G401.6 (cell line): ENCODE results near the gene DIDO1.
"Not testable (repeated sequence)": the region's sequence is repeated elsewhere in the genome, so short reads cannot be mapped to it uniquely, and the experiment has no call there.

ENCODE experiments used
- FAIRE-seq: peaks from 2 replicates; lab custom pipeline; 2012; peaks lifted over from hg19 to GRCh38; lab: Jason Lieb, UNC

Gene DIDO1

GRCh38 chr20:62878244-62879038, 47.9 kb downstream of the DIDO1 start:
- FAIRE-seq, result peak; percentile 67

GRCh38 chr20:62876902-62877816, 49.1 kb downstream of the DIDO1 start:
- FAIRE-seq, result no peak

GRCh38 chr20:62876501-62876901, 49.8 kb downstream of the DIDO1 start:
- FAIRE-seq, result no peak

- peak; percentile 84 for FAIRE-seq
Observed at GRCh38 chr20:62875419-62876361, 50.6 kb downstream of the DIDO1 start.

- FAIRE-seq, result no peak
Observed at GRCh38 chr20:62874964-62875344, 51.4 kb downstream of the DIDO1 start.

DNA sequence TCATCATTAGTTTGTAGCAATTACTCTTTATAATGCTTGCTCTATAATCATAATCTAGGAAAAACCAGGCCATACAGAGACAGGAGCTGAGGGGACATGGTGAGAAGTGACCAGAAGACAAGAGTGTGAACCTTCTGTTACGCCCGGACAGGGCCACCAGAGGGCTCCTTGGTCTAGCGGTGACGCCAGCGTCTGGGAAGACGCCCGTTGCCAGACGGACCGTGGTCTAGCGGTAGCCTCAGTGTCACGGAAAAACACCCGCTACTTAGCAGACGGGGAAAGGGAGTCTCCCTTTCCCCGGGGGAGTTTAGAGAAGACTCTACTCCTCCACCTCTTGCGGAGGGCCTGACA, 52.6 kb downstream of the DIDO1 start:
- peak; percentile 64 for FAIRE-seq

- no peak for FAIRE-seq
Observed at GRCh38 chr20:62873280-62873679, 53.0 kb downstream of the DIDO1 start.

GRCh38 chr20:62872862-62873261, 53.4 kb downstream of the DIDO1 start:
- no peak for FAIRE-seq

DNA sequence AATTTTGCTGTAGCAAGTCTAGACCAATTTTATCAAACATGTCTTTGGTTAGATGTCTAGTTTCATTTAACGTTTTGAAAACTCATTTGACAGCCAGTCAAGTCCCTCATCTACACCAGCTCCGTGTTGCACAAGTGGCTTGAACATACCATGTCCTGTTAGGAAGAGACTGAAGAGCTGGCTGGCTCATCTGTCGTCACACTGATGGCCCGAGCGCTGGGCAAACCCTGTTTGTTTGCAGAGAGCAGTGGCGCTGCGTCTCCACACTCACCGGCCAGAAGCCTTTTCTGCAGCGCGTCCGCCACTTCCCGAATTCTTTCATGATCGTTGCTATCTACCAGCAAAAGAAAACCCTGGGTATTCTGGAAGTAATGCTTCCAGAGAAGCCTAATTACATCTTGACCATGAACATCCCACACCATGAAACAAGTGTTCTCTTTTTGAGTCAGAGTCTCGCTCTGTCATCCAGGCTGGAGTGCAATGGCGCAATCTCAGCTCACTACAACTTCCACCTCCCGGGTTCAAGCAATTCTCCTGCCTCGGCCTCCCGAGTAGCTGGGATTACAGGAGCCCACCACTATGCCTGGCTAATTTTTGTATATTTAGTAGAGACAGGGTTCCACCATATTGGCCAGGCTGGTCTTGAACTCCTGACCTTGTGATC, 54.0 kb downstream of the DIDO1 start:
- FAIRE-seq, result no peak

DNA sequence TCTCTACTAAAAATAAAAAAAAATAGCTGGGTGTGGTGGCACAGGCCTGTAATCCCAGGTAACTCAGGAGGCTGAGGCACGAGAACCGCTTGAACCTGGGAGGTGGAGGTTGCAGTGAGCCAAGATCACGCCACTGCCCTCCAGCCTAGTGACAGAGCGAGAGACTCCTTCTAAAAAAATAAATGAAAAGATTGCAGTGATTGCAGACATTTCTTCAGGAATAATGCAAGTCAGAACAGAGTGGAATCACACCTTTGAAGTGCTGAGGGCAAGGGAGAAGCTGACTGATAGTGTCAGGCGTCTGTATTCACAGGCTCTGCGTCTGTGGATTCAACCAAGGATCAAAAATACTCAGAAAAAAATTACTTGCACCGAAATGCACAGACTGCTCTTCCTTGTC, 62.1 kb downstream of the DIDO1 start:
- no peak for FAIRE-seq

- FAIRE-seq, result no peak
Observed at GRCh38 chr20:62861726-62862336, 64.5 kb downstream of the DIDO1 start, which contains the start of gene TCFL5. Gene TCFL5, minus strand, starts transcription at chr20:62861822. Its CDS starts 152 bp downstream, at chr20:62861670.

DNA sequence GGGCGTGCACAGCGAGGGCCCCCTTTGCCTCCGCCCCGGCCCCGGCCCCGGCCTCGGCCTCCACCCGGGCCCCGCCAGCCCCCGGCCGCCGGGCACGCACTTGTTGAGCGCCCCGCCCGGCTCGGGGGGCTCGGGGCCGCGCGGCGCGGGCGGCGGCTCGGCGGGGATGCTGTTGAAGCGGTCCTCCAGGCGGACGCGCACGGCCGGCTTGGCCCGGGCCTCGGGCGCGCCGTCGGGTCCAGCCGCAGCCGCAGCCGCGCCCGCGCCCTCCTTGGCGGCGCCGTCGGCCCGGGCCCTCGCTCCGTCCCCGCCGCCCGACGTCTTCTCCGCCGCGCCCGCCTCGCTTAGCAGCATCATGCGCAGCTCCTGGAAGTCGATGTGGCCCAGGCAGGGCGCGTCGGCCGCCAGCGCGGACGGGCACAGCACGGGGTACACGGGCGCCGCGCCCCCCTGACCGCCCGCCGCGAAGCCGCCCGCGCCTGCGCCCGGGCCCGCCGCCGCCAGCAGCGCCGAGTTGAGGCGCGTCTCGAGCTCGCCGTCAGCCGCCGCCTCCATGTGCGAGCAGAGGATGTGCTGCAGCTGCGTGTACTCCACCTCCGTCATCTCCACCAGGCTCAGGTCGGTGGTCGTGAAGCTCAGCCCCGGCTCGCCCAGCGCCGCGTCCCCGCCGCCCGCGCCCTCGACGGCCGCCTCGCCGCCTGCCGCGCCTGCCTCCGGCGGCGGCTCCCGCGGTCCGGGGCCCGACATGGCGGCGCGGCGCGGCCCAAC, 65.2 kb downstream of the DIDO1 start:
- FAIRE-seq, result no peak

- no peak for FAIRE-seq
Observed at GRCh38 chr20:62860391-62860923, 65.8 kb downstream of the DIDO1 start.

GRCh38 chr20:62859721-62860120, 66.6 kb downstream of the DIDO1 start:
- FAIRE-seq, result no peak

DNA sequence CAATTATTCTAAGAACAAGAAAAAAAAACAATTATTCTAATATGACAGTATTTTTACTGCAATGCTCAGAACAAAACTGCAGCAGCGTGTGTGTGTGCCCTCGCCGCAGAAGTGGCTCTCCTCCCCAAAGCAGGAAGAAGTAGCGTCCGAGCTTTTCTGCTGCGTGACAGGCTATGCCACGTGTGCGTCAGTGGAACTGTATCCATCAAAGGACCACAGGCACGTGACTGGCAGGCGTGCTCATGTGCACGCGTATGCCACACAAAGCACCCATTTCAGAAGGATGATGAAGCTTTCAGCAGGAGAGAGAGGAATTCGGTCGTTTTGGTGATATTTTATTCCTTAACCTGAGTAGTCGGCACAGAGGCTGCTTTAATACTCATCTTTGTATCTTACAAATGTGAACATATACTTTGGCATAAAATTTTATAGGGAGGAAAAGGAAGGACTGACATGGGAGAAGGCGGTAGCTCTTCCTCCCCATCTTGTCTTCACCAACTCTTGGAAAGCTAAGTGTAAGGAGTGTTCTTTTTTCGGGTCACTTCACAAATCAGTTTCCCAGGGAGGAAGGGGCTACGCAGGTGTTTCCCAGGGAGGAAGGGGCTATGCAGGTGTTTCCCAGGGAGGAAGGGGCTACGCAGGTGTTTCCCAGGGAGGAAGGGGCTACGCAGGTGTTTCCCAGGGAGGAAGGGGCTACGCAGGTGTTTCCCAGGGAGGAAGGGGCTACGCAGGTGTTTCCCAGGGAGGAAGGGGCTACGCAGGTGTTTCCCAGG, 68.1 kb downstream of the DIDO1 start:
- FAIRE-seq, result no peak

- no peak for FAIRE-seq
Observed at GRCh38 chr20:62856931-62857619, 69.2 kb downstream of the DIDO1 start.

- no peak for FAIRE-seq
Observed at GRCh38 chr20:62855120-62855519, 71.2 kb downstream of the DIDO1 start.

GRCh38 chr20:62854121-62854520, 72.2 kb downstream of the DIDO1 start:
- no peak for FAIRE-seq

DNA sequence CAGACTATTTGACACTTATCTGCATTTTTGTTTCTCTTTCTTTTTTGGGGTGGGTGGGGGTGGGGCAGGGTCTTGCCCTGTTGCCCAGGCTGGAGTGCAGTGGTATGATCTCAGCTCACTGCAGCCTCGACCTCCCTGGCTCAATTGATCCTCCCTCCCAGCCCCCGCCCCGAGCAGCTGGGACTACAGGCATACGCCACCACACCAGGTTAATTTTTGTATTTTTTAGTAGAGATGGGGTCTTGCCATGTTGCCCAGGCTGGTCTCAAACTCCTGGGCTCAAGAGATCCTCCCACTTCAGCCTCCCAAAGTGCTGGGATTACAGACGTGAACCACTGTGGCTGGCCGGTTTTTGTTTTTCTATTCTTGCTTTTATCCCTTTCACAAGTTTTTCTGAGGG, 73.0 kb downstream of the DIDO1 start:
- not testable (repeated sequence) for FAIRE-seq
